K562 (cell line): ENCODE data around the gene CYLD. TPM values are rescaled to one million over a fixed set of nuclear protein-coding genes. Genes with fewer than 3 reads are reported as not detected.

Experiments
- ARHGAP35 ChIP-seq: fragments of 450-650 bp; IDR thresholded peaks from 2 replicates; pipeline ENCODE4 v1.6.1; 2018; ENCODE audit not compliant: partially characterized antibody
- CBX2 ChIP-seq: fragments of 200-600 bp; sonication (generic); IDR thresholded peaks from one replicate; pipeline ENCODE4 v1.6.1; 2012; ENCODE audit warnings: mild to moderate bottlenecking, low read length, inconsistent platforms; ENCODE audit not compliant: insufficient read depth, poor library complexity, severe bottlenecking
- DACH1 ChIP-seq: fragments of 450-650 bp; IDR thresholded peaks from 2 replicates; pipeline ENCODE4 v1.6.1; 2018; ENCODE audit not compliant: partially characterized antibody
- E2F3 ChIP-seq: fragments of 250-450 bp; sonication (Bioruptor Pico); IDR thresholded peaks from 2 replicates; pipeline ENCODE4 v1.4.0; 2020; ENCODE audit warnings: mild to moderate bottlenecking
- ETS2 ChIP-seq: IDR thresholded peaks from 2 replicates; pipeline ENCODE4 v1.6.1; 2016; ENCODE audit warnings: borderline replicate concordance, missing genetic modification characterization, mild to moderate bottlenecking, moderate library complexity, missing compliant biosample characterization; ENCODE audit not compliant: poor library complexity, severe bottlenecking
- FOXJ2 ChIP-seq: fragments of 200-800 bp; sonication (Bioruptor generic); IDR thresholded peaks from 2 replicates; pipeline ENCODE4 v1.6.1; 2016; ENCODE audit warnings: missing genetic modification characterization, missing compliant biosample characterization
- KHSRP ChIP-seq: fragments of 450-650 bp; IDR thresholded peaks from 2 replicates; pipeline ENCODE4 v1.6.1; 2017
- L3MBTL2 ChIP-seq: fragments of 450-650 bp; IDR thresholded peaks from 2 replicates; pipeline ENCODE4 v1.6.1; 2016; ENCODE audit warnings: mild to moderate bottlenecking, moderate library complexity
- MEF2D ChIP-seq: conservative IDR thresholded peaks from 2 replicates; pipeline ENCODE4 v1.6.1; 2016; ENCODE audit warnings: low read depth, missing genetic modification characterization, missing compliant biosample characterization
- NCOA6 ChIP-seq: fragments of 450-650 bp; IDR thresholded peaks from 2 replicates; pipeline ENCODE4 v1.6.1; 2017; ENCODE audit warnings: mild to moderate bottlenecking
- NFRKB ChIP-seq: fragments of 450-650 bp; IDR thresholded peaks from 2 replicates; pipeline ENCODE4 v1.6.1; 2016; ENCODE audit warnings: low read depth
- NR1H2 ChIP-seq: sonication (generic); formaldehyde crosslinking; IDR thresholded peaks from 2 replicates; pipeline ENCODE4 v1.4.0; 2020; ENCODE audit warnings: mild to moderate bottlenecking, missing genetic modification reagents
- PHTF2 ChIP-seq: fragments of 250-450 bp; sonication (Bioruptor Pico); IDR thresholded peaks from 2 replicates; pipeline ENCODE4 v1.5.0; 2021; ENCODE audit warnings: mild to moderate bottlenecking
- PRPF4 ChIP-seq: fragments of 200-400 bp; formaldehyde crosslinking; IDR thresholded peaks from one replicate; pipeline ENCODE4 v1.6.1; 2017; ENCODE audit warnings: low read length, low read depth, mild to moderate bottlenecking; ENCODE audit not compliant: insufficient read depth, poor library complexity, severe bottlenecking
- RBFOX2 ChIP-seq: fragments of 200-400 bp; formaldehyde crosslinking; IDR thresholded peaks from 2 replicates; pipeline ENCODE4 v1.6.1; 2017; ENCODE audit warnings: low read depth, mild to moderate bottlenecking, low read length, moderate library complexity
- RBM39 ChIP-seq: fragments of 200-400 bp; formaldehyde crosslinking; optimal IDR thresholded peaks from 2 replicates; pipeline ENCODE3; 2018; ENCODE audit warnings: low read depth, low read length
- RCOR1 ChIP-seq, 2 experiments: IDR thresholded peaks; 2 replicates each; pipeline ENCODE4 v1.6.1; 2012; ENCODE audit warnings: low read depth in 2 of 2, low read length in 2 of 2, borderline replicate concordance in 1 of 2, improper control_type of control experiment in 1 of 2
- RHOXF2B ChIP-seq: fragments of 250-450 bp; sonication (Bioruptor Pico); conservative IDR thresholded peaks from 2 replicates; pipeline ENCODE4 v1.5.1; 2021
- SRSF3 ChIP-seq: fragments of 200-400 bp; formaldehyde crosslinking; IDR thresholded peaks from 2 replicates; pipeline ENCODE4 v1.6.1; 2016; ENCODE audit warnings: mild to moderate bottlenecking, low read length, moderate library complexity; ENCODE audit not compliant: insufficient read depth
- WHSC1 ChIP-seq: IDR thresholded peaks from one replicate; pipeline ENCODE4 v1.6.1; 2012; ENCODE audit warnings: low read length, control low read depth, inconsistent platforms
- ZC3H11A ChIP-seq: IDR thresholded peaks from 2 replicates; pipeline ENCODE4 v1.6.1; 2012; ENCODE audit warnings: low read depth, low read length, improper control_type of control experiment
- ZNF197 ChIP-seq: fragments of 200-800 bp; sonication (Bioruptor generic); IDR thresholded peaks from 2 replicates; pipeline ENCODE4 v1.6.1; 2016; ENCODE audit warnings: low read depth, missing genetic modification characterization, missing compliant biosample characterization
- ZNF408 ChIP-seq: fragments of 250-450 bp; sonication (Bioruptor Pico); IDR thresholded peaks from 2 replicates; pipeline ENCODE4 v1.4.0; 2020; ENCODE audit warnings: low read depth, mild to moderate bottlenecking, moderate library complexity
- polyA plus RNA-seq, 8 experiments: library from polyadenylated mRNA; depleted of rRNA in 4 of 8; stranded (reverse) in 5 of 8; unstranded in 3 of 8; fragments of >200 nt; fragmentation: Nextera tagmentation in 2 of 8; fragmentation: Illumina TruSeq in 1 of 8; extraction: Ambion mirVana in 2 of 8; extraction: Trizol in 1 of 8; gene quantifications; 2 replicates each; pipeline versions ENCODE4 v1.2.1 to v1.2.3, GENCODE V29; 2011 to 2014; ENCODE audit warnings: inconsistent platforms in 1 of 8, missing spikeins in 1 of 8
- total RNA-seq, 7 experiments: library from RNA; depleted of rRNA in 6 of 7; stranded (reverse); fragments of >200 nt in 6 of 7; fragmentation: Illumina TruSeq in 2 of 7; extraction: Trizol in 2 of 7; gene quantifications; 2 replicates each; pipeline versions ENCODE4 v1.2.1 to v1.2.3, GENCODE V29; 2011 to 2021; ENCODE audit warnings: low replicate concordance in 1 of 7
- TF ChIP-seq, protein P1 (sequence below): fragments of 250-450 bp; sonication (Bioruptor Pico); IDR thresholded peaks from 2 replicates; pipeline ENCODE4 v1.5.0; 2021
- TF ChIP-seq, protein P2 (sequence below): fragments of 200-800 bp; sonication (Bioruptor generic); IDR thresholded peaks from 2 replicates; pipeline ENCODE4 v1.6.1; 2017; ENCODE audit warnings: missing genetic modification characterization, missing compliant biosample characterization
- TF ChIP-seq, protein P3 (sequence below): fragments of 200-400 bp; formaldehyde crosslinking; IDR thresholded peaks from 2 replicates; pipeline ENCODE4 v1.6.1; 2017; ENCODE audit warnings: mild to moderate bottlenecking, low read depth, low read length, moderate library complexity

CYLD gene
- total and polyA plus RNA-seq, 9 of the 15 experiments (the other 6 are each of a cell fraction or from before 2014, with no cell fraction given), result 3.4 to 7.4 (median 5.3) TPM

DNA sequence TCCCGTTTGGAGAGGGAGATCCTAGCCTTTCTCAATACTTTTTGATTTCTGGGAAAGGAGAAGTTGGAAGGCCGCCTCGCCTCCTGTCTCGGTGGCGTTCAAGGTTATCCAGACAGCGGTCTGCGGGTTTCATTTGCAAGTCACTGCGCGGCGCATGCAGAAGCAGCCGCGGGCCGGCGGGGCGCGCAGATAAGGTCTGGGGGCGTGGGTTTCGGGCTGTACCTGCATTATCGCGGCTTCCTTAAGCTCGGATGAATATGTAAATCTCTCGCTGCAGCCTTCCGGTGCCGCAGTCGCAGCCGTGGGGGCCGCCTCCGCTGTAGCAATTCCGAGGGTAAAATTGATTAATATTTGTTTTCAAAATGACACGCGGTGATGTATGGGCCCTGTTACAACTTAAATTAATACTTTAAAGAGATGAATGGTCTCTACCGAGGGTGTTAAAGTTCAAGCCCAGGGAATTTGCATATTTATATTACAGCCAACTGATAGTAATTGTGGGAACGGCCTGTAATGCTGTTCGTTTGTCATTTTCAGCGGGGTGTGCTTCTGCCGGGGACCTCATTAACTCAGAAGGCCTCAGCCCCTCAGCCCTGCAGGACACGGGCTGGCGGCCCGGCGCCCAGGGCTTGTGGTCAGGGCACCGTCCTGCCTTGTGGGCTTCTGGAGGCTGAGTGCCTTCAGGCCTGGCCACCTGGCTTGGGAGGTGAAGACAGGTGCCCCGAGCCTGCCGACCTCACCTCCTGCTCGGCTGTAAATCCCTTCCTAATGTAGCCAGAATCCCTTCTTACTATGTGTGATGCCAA is 99.4 kb downstream of the CYLD start (continued):
- TF ChIP-seq MEF2D (tag) (no peak), SRSF3 (no peak), ARHGAP35 (no peak), PHTF2 (CRISPR knock-in tag) (no peak), NCOA6 (no peak), PRPF4 (no peak), NFRKB (no peak), RCOR1 (IDR thresholded peaks at IDR 0.05; ENCODE audit: borderline replicate concordance in 1 of 2, low read depth in 2 of 2, low read length in 2 of 2) (peak; percentile 58 to 97; a peak in 3 of 4 replicates), NR1H2 (CRISPR knock-in tag) (no peak), KHSRP (no peak), RHOXF2B (CRISPR knock-in tag) (no peak), DACH1 (peak; percentile 38), RBM39 (no peak), CBX2 (no peak), RBFOX2 (peak; percentile 47; the same call in 1 of the 2 replicates), ZC3H11A (no peak), FOXJ2 (tag) (no peak), ETS2 (no peak), ZNF408 (no peak), E2F3 (no peak), L3MBTL2 (peak; percentile 91), WHSC1 (no peak), ZNF197 (CRISPR knock-in tag) (no peak)
- TF ChIP-seq, protein P1, sequence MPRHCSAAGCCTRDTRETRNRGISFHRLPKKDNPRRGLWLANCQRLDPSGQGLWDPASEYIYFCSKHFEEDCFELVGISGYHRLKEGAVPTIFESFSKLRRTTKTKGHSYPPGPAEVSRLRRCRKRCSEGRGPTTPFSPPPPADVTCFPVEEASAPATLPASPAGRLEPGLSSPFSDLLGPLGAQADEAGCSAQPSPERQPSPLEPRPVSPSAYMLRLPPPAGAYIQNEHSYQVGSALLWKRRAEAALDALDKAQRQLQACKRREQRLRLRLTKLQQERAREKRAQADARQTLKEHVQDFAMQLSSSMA (CRISPR knock-in tag), result no peak
- TF ChIP-seq, protein P2, sequence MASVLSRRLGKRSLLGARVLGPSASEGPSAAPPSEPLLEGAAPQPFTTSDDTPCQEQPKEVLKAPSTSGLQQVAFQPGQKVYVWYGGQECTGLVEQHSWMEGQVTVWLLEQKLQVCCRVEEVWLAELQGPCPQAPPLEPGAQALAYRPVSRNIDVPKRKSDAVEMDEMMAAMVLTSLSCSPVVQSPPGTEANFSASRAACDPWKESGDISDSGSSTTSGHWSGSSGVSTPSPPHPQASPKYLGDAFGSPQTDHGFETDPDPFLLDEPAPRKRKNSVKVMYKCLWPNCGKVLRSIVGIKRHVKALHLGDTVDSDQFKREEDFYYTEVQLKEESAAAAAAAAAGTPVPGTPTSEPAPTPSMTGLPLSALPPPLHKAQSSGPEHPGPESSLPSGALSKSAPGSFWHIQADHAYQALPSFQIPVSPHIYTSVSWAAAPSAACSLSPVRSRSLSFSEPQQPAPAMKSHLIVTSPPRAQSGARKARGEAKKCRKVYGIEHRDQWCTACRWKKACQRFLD (CRISPR knock-in tag), result peak; percentile 48; the same call in 1 of the 2 replicates
- TF ChIP-seq, protein P3, sequence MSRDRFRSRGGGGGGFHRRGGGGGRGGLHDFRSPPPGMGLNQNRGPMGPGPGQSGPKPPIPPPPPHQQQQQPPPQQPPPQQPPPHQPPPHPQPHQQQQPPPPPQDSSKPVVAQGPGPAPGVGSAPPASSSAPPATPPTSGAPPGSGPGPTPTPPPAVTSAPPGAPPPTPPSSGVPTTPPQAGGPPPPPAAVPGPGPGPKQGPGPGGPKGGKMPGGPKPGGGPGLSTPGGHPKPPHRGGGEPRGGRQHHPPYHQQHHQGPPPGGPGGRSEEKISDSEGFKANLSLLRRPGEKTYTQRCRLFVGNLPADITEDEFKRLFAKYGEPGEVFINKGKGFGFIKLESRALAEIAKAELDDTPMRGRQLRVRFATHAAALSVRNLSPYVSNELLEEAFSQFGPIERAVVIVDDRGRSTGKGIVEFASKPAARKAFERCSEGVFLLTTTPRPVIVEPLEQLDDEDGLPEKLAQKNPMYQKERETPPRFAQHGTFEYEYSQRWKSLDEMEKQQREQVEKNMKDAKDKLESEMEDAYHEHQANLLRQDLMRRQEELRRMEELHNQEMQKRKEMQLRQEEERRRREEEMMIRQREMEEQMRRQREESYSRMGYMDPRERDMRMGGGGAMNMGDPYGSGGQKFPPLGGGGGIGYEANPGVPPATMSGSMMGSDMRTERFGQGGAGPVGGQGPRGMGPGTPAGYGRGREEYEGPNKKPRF, result no peak
